Hepatocyte (in vitro differentiated cells): Measurements from ENCODE around the gene ZNF735. TPM values are rescaled to one million over a fixed set of nuclear protein-coding genes. Genes with fewer than 3 reads are reported as not detected.
"Not testable (repeated sequence)": the region's sequence is repeated elsewhere in the genome, so short reads cannot be mapped to it uniquely, and the experiment has no call there.

Experiments used
- DNase-seq: peaks from one replicate; pipeline ENCODE4 v3.0.0-alpha.2; 2016; ENCODE audit warnings: low spot score
- H2AFZ ChIP-seq: fragments of 200-600 bp; sonication (generic); 2 replicates; pipeline ENCODE4 v1.6.0; 2016; ENCODE audit warnings: antibody characterized with exemption, mild to moderate bottlenecking
- H3K27ac ChIP-seq: fragments of 200-600 bp; sonication (generic); 2 replicates; pipeline ENCODE4 v1.5.1; 2016; ENCODE audit warnings: mild to moderate bottlenecking
- H3K27me3 ChIP-seq: fragments of 200-600 bp; sonication (generic); 2 replicates; pipeline ENCODE4 v1.6.1; 2016
- H3K36me3 ChIP-seq: fragments of 200-600 bp; sonication (generic); replicated peaks from 2 replicates; pipeline ENCODE4 v1.5.1; 2016; ENCODE audit warnings: low read depth; ENCODE audit not compliant: insufficient read depth
- H3K4me1 ChIP-seq: fragments of 200-600 bp; sonication (generic); 2 replicates; pipeline ENCODE4 v1.5.1; 2016; ENCODE audit warnings: mild to moderate bottlenecking, moderate library complexity; ENCODE audit not compliant: insufficient read depth
- H3K4me2 ChIP-seq: fragments of 200-600 bp; sonication (generic); 2 replicates; pipeline ENCODE4 v1.6.0; 2016
- H3K4me3 ChIP-seq: fragments of 200-600 bp; sonication (generic); 2 replicates; pipeline ENCODE4 v1.5.1; 2016; ENCODE audit warnings: mild to moderate bottlenecking
- H3K79me2 ChIP-seq: fragments of 200-600 bp; sonication (generic); 2 replicates; pipeline ENCODE4 v1.6.0; 2017; ENCODE audit warnings: mild to moderate bottlenecking
- H3K9me2 ChIP-seq: fragments of 200-600 bp; sonication (generic); replicated peaks from 2 replicates; pipeline ENCODE4 v1.6.0; 2017; ENCODE audit warnings: mild to moderate bottlenecking; ENCODE audit not compliant: insufficient read depth
- H3K9me3 ChIP-seq: fragments of 200-600 bp; sonication (generic); 2 replicates; pipeline ENCODE4 v1.5.1; 2016; ENCODE audit warnings: low read depth, mild to moderate bottlenecking
- H4K20me1 ChIP-seq: fragments of 200-600 bp; sonication (generic); 2 replicates; pipeline ENCODE4 v1.6.0; 2016; ENCODE audit warnings: mild to moderate bottlenecking; ENCODE audit not compliant: insufficient read depth, poor library complexity, severe bottlenecking
- CTCF ChIP-seq: fragments of 200-600 bp; sonication (generic); IDR thresholded peaks from 2 replicates; pipeline ENCODE4 v1.5.1; 2016; ENCODE audit warnings: antibody characterized with exemption, mild to moderate bottlenecking; ENCODE audit not compliant: poor library complexity
- EZH2 ChIP-seq: fragments of 200-600 bp; sonication (generic); IDR thresholded peaks from 2 replicates; pipeline ENCODE4 v1.6.1; 2016; ENCODE audit warnings: antibody characterized with exemption, mild to moderate bottlenecking, borderline replicate concordance
- EZH2phosphoT487 ChIP-seq: fragments of 200-600 bp; sonication (generic); IDR thresholded peaks from one replicate; pipeline ENCODE4 v1.6.1; 2018; ENCODE audit warnings: antibody characterized with exemption, mild to moderate bottlenecking, low read depth, moderate library complexity; ENCODE audit not compliant: unreplicated experiment, severe bottlenecking
- WGBS: methylation state at CpG from one replicate; pipeline ENCODE4 v1.1.6; 2016; ENCODE audit warnings: low lambda C conversion rate; ENCODE audit errors: missing lambda C conversion rate; 5-methylcytosine and 5-hydroxymethylcytosine counted together
- polyA plus RNA-seq: library from polyadenylated mRNA; unstranded; fragments of >200 nt; fragmentation: Nextera tagmentation; extraction: Ambion mirVana; gene quantifications from 2 replicates; pipeline ENCODE4 v1.2.1, GENCODE V29; 2016
- total RNA-seq: library from RNA; depleted of rRNA; stranded (reverse); fragments of >200 nt; gene quantifications from 2 replicates; pipeline ENCODE4 v1.2.3, GENCODE V29; 2014

Gene ZNF735
- not detected in 2 replicates for total RNA-seq
- not detected in 2 replicates for polyA plus RNA-seq

GRCh38 chr7:64206903-64207302 lies at the start of gene ZNF735:
Gene ZNF735 (plus strand): TSS chr7:64207203. CDS start chr7:64207203, 0 bp downstream.
- Histone ChIP-seq H3K79me2 (no peaks in the 10 kb centered on the region), H3K4me2 (no peak within 1 kb of the TSS), H3K27me3 (no peaks in the 10 kb centered on the region), H3K27ac (no peak within 1 kb of the TSS), H3K9me2 (no peaks in the 10 kb centered on the region), H3K36me3 (no peaks in the 10 kb centered on the region), H3K4me3 (no peak within 1 kb of the TSS), H2AFZ (no peak within 1 kb of the TSS), H3K9me3 (no peaks in the 10 kb centered on the region), H3K4me1 (no peaks in the 10 kb centered on the region), H4K20me1 (no peaks in the 10 kb centered on the region)
- WGBS: 84% methylated on average over 13 of the region's 13 CpGs
- DNase-seq: no peak
- TF ChIP-seq EZH2phosphoT487: no peak
- no peak for TF ChIP-seq EZH2
- TF ChIP-seq CTCF: no peak

DNA sequence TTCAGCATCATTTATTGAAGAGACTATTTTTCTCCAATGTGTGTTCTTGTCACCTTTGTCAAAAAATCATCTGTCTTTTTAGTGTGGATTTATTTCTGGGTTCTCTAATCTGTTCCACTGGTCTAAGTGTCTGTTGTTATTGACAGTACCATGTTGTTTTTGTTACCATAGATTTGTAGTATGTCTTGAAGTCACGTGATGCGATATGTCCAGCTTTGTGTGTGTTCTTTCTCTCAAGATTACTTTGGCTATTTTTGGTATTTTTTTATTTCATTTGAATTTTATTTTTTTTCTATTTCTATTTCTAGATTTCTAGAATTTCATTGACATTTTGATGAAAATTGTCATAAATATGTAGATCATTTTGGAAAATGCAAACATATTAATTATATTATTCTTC lies 36.0 kb upstream of the ZNF735 start:
- H3K79me2 ChIP-seq, H3K9me3 ChIP-seq, DNase-seq, H3K36me3 ChIP-seq, H3K9me2 ChIP-seq, H3K27ac ChIP-seq, H3K27me3 ChIP-seq, H3K4me3 ChIP-seq, H3K4me1 ChIP-seq, H2AFZ ChIP-seq, H3K4me2 ChIP-seq, H4K20me1 ChIP-seq: not testable (repeated sequence)
- WGBS: 64% methylated on average over 2 of the region's 2 CpGs

GRCh38 chr7:64174328-64174727 lies 32.7 kb upstream of the ZNF735 start:
- Histone ChIP-seq H3K9me2 (no peaks in the 10 kb centered on the region), H2AFZ (no peak overlapping the region), H3K4me2 (no peak overlapping the region), H3K27me3 (no peaks in the 10 kb centered on the region), H3K4me1 (no peaks in the 10 kb centered on the region), H3K9me3 (no peaks in the 10 kb centered on the region), H3K36me3 (no peaks in the 10 kb centered on the region), H3K4me3 (no peak overlapping the region), H4K20me1 (no peaks in the 10 kb centered on the region), H3K79me2 (no peaks in the 10 kb centered on the region), H3K27ac (no peak overlapping the region)
- TF ChIP-seq EZH2 (no peak), CTCF (no peak), EZH2phosphoT487 (no peak)
- 71% methylated on average over 5 of the region's 5 CpGs for WGBS
- DNase-seq: no peak

DNA sequence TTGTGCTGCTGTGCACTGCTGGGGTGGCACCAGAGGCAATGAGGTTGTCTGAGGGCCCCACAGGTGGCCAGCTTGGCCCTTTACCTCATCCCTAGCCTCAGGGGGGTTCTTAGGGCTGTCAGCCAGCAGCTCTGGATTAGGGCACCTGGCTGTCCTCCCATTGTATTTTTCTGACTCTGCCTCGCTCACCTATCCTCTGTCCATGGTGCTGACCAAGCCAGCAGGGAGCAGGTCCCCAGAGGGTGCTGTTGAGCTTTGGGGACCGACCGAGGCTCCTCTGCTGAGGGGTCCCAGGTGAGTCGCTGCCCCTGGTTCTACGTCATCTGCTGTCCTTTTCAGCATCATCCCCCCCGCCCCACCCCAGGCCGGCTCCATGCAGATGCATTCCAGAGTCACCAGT lies 32.1 kb upstream of the ZNF735 start:
- Histone ChIP-seq H3K36me3 (no peaks in the 10 kb centered on the region), H3K4me2 (no peak overlapping the region), H4K20me1 (no peaks in the 10 kb centered on the region), H2AFZ (no peak overlapping the region), H3K79me2 (no peaks in the 10 kb centered on the region), H3K27me3 (no peaks in the 10 kb centered on the region), H3K9me3 (no peaks in the 10 kb centered on the region), H3K4me3 (no peak overlapping the region), H3K9me2 (no peaks in the 10 kb centered on the region), H3K4me1 (no peaks in the 10 kb centered on the region), H3K27ac (no peak overlapping the region)
- no peak for DNase-seq
- TF ChIP-seq CTCF (no peak), EZH2 (no peak), EZH2phosphoT487 (no peak)
- WGBS: 76% methylated on average over 7 of the region's 7 CpGs
